ENCODE results near the gene LCN12.

DNA sequence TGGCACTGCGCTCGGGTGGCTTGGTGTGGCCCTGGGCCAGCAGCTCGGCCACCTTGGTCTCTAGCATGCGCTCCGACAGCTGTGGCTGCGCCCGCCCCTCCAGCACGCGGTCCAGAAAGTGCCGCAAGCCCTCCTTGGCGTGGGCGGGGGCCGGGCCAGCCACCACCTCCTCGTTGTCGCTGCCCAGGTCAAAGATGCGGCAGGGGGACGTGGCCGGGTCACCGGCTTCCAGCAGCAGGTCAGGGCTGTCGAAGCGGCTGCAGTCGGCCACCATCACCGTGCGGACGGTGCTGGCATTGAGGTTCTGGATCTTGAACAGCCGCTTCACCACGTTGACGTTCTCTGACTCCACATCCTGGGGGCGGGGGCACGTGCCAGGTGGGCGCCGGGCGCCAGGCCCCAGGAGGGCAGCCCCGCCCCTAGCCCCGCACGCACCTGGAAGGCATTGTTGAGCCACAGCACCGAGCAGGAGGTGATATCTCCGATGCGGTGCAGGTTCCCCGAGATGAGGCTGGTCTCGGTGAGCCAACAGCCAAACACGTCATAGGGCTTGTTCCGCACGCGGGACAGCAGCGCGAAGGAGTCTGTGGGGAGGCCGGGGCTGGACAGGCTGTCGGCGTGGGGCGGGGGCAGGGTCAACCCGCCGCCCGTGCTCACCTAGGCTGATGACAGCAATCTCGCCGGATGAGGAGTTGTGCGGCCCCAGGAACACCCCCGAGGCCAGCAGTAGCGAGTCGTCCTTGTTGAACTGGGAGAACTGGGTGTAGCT lies 9.8 kb upstream of the LCN12 start:
- TF ChIP-seq EP300 (IDR thresholded peaks at IDR 0.05) (no peak), CTCF (IDR thresholded peaks at IDR 0.05) (no peak)
